VCaP (cell line): Measurements from ENCODE around the gene SLX4IP.

Experiments
- H3K27ac ChIP-seq: fragments of 450-650 bp; 2 replicates; pipeline ENCODE4 v1.5.1; 2017
- CTCF ChIP-seq: fragments of 450-650 bp; conservative IDR thresholded peaks from 2 replicates; pipeline ENCODE4 v1.5.1; 2017; ENCODE audit warnings: mild to moderate bottlenecking, moderate library complexity

The SLX4IP gene

DNA sequence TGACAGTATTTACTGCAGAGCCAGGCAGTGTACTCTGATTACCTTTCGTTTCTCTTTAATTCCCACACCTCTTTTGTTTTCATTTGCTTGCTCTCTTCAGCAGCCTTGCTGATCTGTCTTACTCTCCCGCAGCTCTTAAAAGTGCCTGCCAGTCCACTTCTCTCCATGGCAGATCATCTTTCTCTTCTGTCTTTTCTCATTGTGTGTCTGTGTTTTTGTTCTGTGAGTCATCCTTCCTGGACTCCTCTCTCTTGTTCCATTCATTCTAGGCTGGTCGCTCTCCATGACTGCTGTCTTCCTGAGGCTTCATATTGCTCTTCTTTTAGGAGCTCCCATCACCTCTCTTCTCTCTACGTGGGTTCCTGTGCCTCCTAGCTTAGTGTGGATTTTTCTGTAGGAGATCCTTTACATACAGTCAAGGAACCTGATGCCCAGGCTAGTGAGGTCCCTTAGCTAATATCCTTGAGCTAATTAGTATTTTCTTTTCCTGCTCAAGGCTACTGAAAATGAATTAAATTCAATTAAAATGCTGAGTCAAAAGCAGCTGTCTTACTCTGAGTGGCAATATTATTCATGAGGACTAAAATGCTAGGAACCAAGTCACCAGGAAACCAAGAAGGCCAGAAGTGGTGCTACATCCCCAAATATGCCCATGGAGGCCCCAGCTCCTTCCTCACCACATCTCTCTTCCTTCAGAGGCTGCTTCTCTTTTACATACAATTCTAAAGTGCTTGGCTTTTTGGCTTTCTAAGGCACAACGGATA is 86.1 kb downstream of the SLX4IP start:
- TF ChIP-seq CTCF = no peak
- H3K27ac ChIP-seq = no peak overlapping the region

DNA sequence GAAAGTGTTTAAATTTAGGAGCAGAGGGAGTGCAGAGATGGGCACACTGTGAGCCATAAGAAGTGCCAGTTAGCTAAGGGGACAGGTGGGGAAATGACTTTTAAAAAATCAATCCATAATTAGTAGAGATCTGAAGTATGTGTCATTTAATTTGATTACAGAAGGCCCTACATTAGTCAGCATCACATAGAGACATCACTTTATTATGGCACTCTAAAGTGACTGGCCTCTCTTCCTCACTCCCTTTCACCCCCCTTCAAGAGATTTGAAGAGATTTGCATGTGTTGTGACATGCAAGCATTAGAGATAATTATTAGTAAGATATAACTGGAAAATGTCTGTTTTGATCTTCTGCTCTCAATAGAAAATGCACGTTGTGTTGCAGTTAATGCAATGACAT is 86.7 kb downstream of the SLX4IP start:
- H3K27ac ChIP-seq = no peak overlapping the region
- TF ChIP-seq CTCF = no peak

DNA sequence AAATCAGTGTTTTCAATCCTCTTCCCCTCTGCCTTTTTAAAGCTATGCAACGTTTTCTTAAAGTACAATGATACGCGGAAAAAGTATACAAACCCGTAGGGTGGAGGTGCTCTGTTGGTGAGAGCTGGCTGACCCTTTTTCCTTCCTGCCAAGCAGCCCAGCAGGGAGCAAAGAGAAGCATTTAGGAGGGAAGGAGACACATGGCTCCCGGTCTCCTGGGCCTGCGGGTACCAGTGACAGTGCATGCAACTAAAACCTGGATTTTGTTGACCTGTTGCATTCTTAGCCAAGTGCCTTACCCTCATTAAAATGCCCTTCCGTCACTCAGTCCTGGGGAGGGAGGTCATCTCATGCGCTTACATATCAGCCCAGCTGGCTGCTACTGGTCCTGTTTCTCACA is 87.2 kb downstream of the SLX4IP start:
- no peak for TF ChIP-seq CTCF
- no peak overlapping the region for H3K27ac ChIP-seq

DNA sequence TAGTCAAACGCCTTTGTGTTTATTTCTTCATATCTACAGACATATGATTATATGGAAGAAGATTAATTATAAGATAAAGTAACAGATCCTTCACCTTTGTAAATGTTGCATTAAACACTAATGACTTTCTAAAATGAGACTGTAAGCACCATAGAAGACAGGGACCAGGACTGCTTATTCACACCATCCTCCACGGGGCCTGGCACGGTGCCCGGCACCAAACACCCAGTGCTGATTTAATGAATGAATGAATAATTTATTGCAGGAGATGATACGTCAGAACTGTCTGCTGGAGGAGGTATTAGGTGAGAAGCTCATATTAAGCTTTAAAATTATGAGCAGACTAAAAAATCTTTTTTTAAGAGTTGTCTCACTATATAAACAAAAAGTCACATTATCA is 88.3 kb downstream of the SLX4IP start:
- peak overlapping the region; percentile 69 for H3K27ac ChIP-seq
- TF ChIP-seq CTCF = no peak

DNA sequence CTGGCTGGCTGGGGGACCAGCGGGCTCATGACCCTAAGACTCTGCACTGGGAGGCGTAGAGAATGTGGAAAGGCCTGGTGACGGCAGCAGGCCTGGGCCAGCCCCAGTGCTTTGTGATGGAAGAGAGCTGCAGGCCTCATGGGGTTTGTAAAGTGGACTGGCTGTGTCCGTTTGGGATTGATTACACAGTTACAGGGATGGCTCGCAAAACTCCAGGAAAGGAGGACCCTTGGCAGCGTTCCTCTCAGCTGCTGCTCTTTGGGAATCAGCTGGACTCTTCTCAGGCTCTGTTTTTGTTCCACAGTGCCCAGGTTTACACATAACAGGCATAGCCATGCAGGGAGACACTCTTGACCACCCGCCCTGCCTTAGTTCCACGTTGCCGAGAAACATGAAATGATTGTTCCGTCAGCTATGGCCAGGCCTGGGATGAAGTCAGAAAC is 89.0 kb downstream of the SLX4IP start:
- no peak for TF ChIP-seq CTCF
- peak overlapping the region; percentile 69 for H3K27ac ChIP-seq

GRCh38 chr20:10524643-10525042 is 89.5 kb downstream of the SLX4IP start:
- peak overlapping the region; percentile 69 for H3K27ac ChIP-seq
- no peak for TF ChIP-seq CTCF

- H3K27ac ChIP-seq = no peak overlapping the region
- no peak for TF ChIP-seq CTCF
Observed at GRCh38 chr20:10527781-10528180, 92.7 kb downstream of the SLX4IP start.
